Pancreas (tissue), 10 donors: ENCODE measurements around the gene FHIT. TPM values are rescaled to one million over a fixed set of nuclear protein-coding genes. Genes with fewer than 3 reads are reported as not detected.
A peak's percentile ranks its signal among the peaks of the same experiment; 100 is the strongest.

Experiments used
- ATAC-seq, 4 donors: fragments of 200-7000 bp; cut with Tn5 transposase; one replicate each; pipeline versions ENCODE4 v1.8.0 to v1.9.1; 2020; ENCODE audit warnings: mild to moderate bottlenecking in 4 of 4, moderate library complexity in 4 of 4
- DNase-seq, 6 donors: peaks; one replicate each; pipeline ENCODE4 v3.0.0-alpha.2; 2020
- FAIRE-seq: peaks from 2 replicates; lab custom pipeline; 2012; peaks lifted over from hg19 to GRCh38; lab: Jason Lieb, UNC
- H3K27ac ChIP-seq, 4 donors: fragments of 200-600 bp; sonication (generic); 1 replicate in 3 of 4; 2 replicates in 1 of 4; pipeline versions ENCODE4 v1.5.0 to v1.8.0; 2020
- H3K27me3 ChIP-seq, 4 donors: fragments of 200-600 bp; one replicate each; pipeline ENCODE4 v1.8.0; 2021
- H3K36me3 ChIP-seq, 3 donors: fragments of 200-600 bp; sonication (generic) in 1 of 3; one replicate each; pipeline versions ENCODE4 v1.5.0 to v1.8.0; 2020 to 2021
- H3K4me1 ChIP-seq, 3 donors: fragments of 200-600 bp; one replicate each; pipeline ENCODE4 v1.8.0; 2021
- H3K4me3 ChIP-seq, 4 donors: fragments of 200-600 bp; sonication (generic) in 2 of 4; one replicate each; pipeline versions ENCODE4 v1.5.0 to v1.8.0; 2020 to 2021
- H3K9me3 ChIP-seq, 4 donors: fragments of 200-600 bp; one replicate each; pipeline ENCODE4 v1.8.0; 2021
- CTCF ChIP-seq, 4 donors: fragments of 200-600 bp; sonication (generic) in 3 of 4; IDR thresholded peaks; one replicate each; pipeline versions ENCODE4 v1.5.0 to v1.8.0; 2021; ENCODE audit warnings: antibody characterized with exemption in 4 of 4
- WGBS, 2 donors: extraction: QIAGEN DNeasy Blood & Tissue Kit; methylation state at CpG; one replicate each; pipeline ENCODE4 v1.1.7; 2013; 5-methylcytosine and 5-hydroxymethylcytosine counted together
- intact Hi-C, 3 donors: fragments of 100-400 bp; cut with DNase I; formaldehyde crosslinking; loops; one replicate each; pipeline versions ENCODE4 v1.11.1 to v1.14.2; 2022
- polyA plus RNA-seq, 2 donors: library from polyadenylated mRNA; stranded (reverse); fragments of 200-250 nt; gene quantifications; one replicate each; pipeline ENCODE4 v1.2.3, GENCODE V29; 2013
- total RNA-seq, 6 donors: library from RNA; stranded (reverse); fragmentation: NEBNext Ultra II Directional in 4 of 6; extraction: Animal tissue kit (Norgen Biotek cat#: 25700) in 4 of 6; gene quantifications; one replicate each; pipeline versions ENCODE4 v1.2.1 to v1.2.4, GENCODE V29; 2021 to 2023
- donor health status: healthy with polysubstance abuse.
- donor health status: DM: no; HTN: no; CAD: no; lungs with moderate emphysema.
- donor health status: DM: no; HTN: no; CAD: no.
- donor health status: control.
- donor health status: control.
- donor health status: Bipolar disorder and iron deficiency.
- donor health status: DM: yes; HTN: yes; CAD: no.
- donor health status: DM: no; HTN: no; CAD: no.
- donor health status: DM: no; HTN: no; CAD: no.
- donor health status: DM: yes; HTN: yes; CAD: no.

The FHIT gene
- total and polyA plus RNA-seq, 8 donors: 4.8 to 15.7 (median 8.0) TPM

- H3K4me3 ChIP-seq: no peak overlapping the region
- WGBS, 2 donors: 46 to 65% methylated on average over 7 of the region's 7 CpGs
- no peak overlapping the region for H3K27ac ChIP-seq
- H3K27me3 ChIP-seq: no peaks in the 10 kb centered on the region
- H3K36me3 ChIP-seq: no peaks in the 10 kb centered on the region
- ATAC-seq (peak in 2 of 4 donors; percentile 63 to 72), FAIRE-seq (no peak), DNase-seq (no peak)
- intact Hi-C loops: no loop called here
- TF ChIP-seq CTCF (IDR thresholded peaks at IDR 0.05): no peak
- H3K4me1 ChIP-seq: no peaks in the 10 kb centered on the region
- H3K9me3 ChIP-seq: no peaks in the 10 kb centered on the region
These were observed 319.8 kb downstream of the FHIT start for GRCh38 chr3:60931452-60931851.

- TF ChIP-seq CTCF (IDR thresholded peaks at IDR 0.05): no peak
- no peak overlapping the region for H3K4me3 ChIP-seq
- ATAC-seq (peak; percentile 81 to 95 (median 90)), DNase-seq (peak in 5 of 6 donors; percentile 36 to 72 (median 61)), FAIRE-seq (no peak)
- intact Hi-C loops: no loop called here
- H3K27me3 ChIP-seq: no peaks in the 10 kb centered on the region
- peak overlapping the region in 1 of 4 donors; percentile 15 for H3K27ac ChIP-seq
- WGBS, 2 donors: 37 to 40% methylated on average over 4 of the region's 4 CpGs
- peaks cover 4 to 6% (median 4%) of the 10 kb centered on the region in 3 donors for H3K4me1 ChIP-seq
- H3K36me3 ChIP-seq: no peaks in the 10 kb centered on the region
- no peaks in the 10 kb centered on the region for H3K9me3 ChIP-seq
These were observed 330.7 kb downstream of the FHIT start for GRCh38 chr3:60920519-60920918.

GRCh38 chr3:60919296-60919695 is 332.0 kb downstream of the FHIT start:
- Histone ChIP-seq H3K4me1 (peaks cover 4 to 6% (median 4%) of the 10 kb centered on the region in 3 donors), H3K4me3 (no peak overlapping the region), H3K27ac (no peak overlapping the region), H3K9me3 (no peaks in the 10 kb centered on the region), H3K27me3 (no peaks in the 10 kb centered on the region), H3K36me3 (no peaks in the 10 kb centered on the region)
- TF ChIP-seq CTCF (IDR thresholded peaks at IDR 0.05): no peak
- ATAC-seq (no peak), FAIRE-seq (no peak), DNase-seq (no peak)
- WGBS, 2 donors: 90 to 97% methylated on average over 2 of the region's 2 CpGs
- intact Hi-C loops: no loop called here

- ATAC-seq: peak in 3 of 4 donors; percentile 25 to 42 (median 32)
- FAIRE-seq: no peak
- peak in 5 of 6 donors; percentile 2 to 73 (median 47) for DNase-seq
- H3K4me3 ChIP-seq: no peak overlapping the region
- H3K9me3 ChIP-seq: no peaks in the 10 kb centered on the region
- intact Hi-C loops: no loop called here
- H3K27me3 ChIP-seq: no peaks in the 10 kb centered on the region
- H3K27ac ChIP-seq: no peak overlapping the region
- H3K36me3 ChIP-seq: no peaks in the 10 kb centered on the region
- WGBS, 2 donors: 86 to 90% methylated on average over 1 of the region's 1 CpG
- TF ChIP-seq CTCF (IDR thresholded peaks at IDR 0.05): no peak
- H3K4me1 ChIP-seq: peaks cover 4 to 6% (median 4%) of the 10 kb centered on the region in 3 donors
These were observed 334.1 kb downstream of the FHIT start for GRCh38 chr3:60917141-60917540.

GRCh38 chr3:60916546-60916945 is 334.7 kb downstream of the FHIT start:
- 81 to 84% methylated on average over 4 of the region's 4 CpGs for WGBS, 2 donors
- no peak overlapping the region for H3K27ac ChIP-seq
- H3K36me3 ChIP-seq: no peaks in the 10 kb centered on the region
- TF ChIP-seq CTCF (IDR thresholded peaks at IDR 0.05): no peak
- FAIRE-seq: no peak
- no peaks in the 10 kb centered on the region for H3K27me3 ChIP-seq
- intact Hi-C loops: no loop called here
- H3K9me3 ChIP-seq: no peaks in the 10 kb centered on the region
- no peak for DNase-seq
- no peak overlapping the region for H3K4me3 ChIP-seq
- no peak for ATAC-seq
- H3K4me1 ChIP-seq: peaks cover 4 to 6% (median 4%) of the 10 kb centered on the region in 3 donors
